NCI-H2107 treated with DMSO at 0.1 percent for 48 hours (cell line): ENCODE data around the gene CSGALNACT2.
"Not testable (repeated sequence)": the region's sequence is repeated elsewhere in the genome, so short reads cannot be mapped to it uniquely, and the experiment has no call there.

Experiments
- DNase-seq: peaks from one replicate; lab custom pipeline; 2025; ENCODE audit not compliant: unreplicated experiment; lab: John Stamatoyannopoulos, UW

CSGALNACT2 gene

DNA sequence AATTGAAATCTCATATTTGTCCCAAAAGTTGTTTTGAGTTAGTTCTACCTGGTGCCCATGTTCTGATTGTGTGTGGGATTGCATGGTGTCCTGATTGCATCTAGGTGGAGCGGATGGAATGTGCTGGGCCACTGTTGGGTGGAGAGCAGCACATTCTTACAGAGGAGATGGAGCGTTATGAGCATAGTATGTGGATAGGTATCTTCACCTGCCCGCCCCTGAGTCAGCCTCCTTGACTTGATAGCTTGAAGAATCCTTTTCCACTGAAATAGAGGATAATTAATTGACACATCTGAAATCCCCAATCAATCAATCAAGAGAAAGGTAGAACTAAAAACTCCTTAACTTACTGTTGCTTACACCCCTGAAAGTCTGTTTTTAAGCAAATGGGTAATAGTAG is 45.5 kb downstream of the CSGALNACT2 start:
- not testable (repeated sequence) for DNase-seq

GRCh38 chr10:43186150-43186549 is 47.9 kb downstream of the CSGALNACT2 start:
- DNase-seq, result no peak

DNA sequence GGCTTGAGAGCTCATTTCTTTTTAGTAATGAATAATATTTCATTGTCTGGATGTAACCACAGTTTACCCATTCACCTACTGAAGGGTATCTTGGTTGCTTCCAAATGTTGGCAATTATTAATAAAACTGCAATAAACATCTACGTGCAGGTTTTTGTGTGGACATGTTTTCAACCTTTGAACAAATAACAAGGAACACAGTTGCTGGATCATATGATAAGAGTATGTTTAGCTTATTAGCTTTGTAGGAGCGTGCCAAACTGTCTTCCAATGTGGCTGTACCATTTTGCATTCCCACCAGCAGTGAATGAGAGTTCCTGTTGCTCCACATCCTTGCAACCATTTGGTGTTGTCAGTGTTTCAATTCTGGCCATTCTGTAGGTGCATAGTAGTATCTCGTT is 49.0 kb downstream of the CSGALNACT2 start:
- no peak for DNase-seq

GRCh38 chr10:43188702-43189101 is 50.5 kb downstream of the CSGALNACT2 start:
- no peak for DNase-seq

GRCh38 chr10:43190289-43190688 is 52.0 kb downstream of the CSGALNACT2 start:
- no peak for DNase-seq

DNA sequence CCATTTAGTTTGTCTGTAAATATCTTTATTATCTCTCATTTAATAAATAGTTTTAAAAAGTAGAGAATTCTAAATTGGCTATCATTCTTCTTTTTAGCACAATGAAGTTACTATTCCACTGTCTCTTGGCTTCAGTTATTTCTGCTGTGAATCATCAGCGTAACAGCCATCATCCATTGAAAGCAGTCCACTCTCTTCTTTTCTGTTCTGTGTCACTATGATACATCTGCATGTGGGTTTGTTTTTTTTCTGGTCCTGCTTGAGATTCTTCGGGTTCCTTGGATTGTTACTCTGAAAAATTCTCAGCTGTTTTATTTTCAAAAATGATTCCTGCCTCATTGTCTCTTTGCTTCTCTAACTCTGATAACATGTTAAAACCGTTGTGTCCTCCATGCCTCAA is 52.5 kb downstream of the CSGALNACT2 start:
- no peak for DNase-seq

DNA sequence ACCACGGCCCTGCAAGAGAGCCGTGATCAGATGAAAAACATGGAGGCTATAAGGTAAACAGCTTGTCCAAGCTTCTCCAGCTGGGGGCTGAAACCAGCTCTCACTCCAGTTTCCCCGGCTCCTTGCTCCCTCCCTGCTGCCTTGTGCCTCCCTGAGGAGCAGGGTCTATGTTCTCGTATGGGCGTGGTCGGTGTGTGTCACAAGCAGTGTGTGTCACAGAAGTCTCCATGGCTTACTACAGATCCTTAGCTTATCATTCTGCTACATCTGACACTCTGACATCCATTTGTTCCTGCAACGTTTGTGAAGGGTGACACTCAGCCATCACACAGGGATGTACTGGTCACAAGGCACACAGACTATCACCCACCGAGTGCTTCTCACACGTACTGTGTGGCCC is 54.6 kb downstream of the CSGALNACT2 start:
- DNase-seq, result no peak

- no peak for DNase-seq
Observed at GRCh38 chr10:43193496-43194080, 55.3 kb downstream of the CSGALNACT2 start.

DNA sequence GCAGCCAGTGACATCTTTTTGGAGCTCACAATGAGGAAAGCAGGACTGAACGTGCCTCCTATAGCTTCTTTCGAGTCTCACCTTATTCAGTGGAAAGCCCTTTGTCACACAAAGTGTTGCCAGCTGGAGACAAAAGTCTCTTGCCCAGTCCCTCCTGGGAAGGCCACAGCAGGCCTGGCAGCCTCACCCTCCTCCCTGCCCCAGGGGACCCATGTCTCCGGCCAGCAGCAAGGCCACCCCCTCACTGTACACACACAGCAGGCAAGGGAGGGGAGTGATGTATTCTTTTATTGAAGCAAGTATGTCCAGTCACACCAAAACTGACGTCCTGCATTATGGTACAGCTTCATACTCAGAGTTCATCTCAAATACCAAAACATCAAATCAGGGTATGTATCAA is 56.0 kb downstream of the CSGALNACT2 start:
- no peak for DNase-seq

DNA sequence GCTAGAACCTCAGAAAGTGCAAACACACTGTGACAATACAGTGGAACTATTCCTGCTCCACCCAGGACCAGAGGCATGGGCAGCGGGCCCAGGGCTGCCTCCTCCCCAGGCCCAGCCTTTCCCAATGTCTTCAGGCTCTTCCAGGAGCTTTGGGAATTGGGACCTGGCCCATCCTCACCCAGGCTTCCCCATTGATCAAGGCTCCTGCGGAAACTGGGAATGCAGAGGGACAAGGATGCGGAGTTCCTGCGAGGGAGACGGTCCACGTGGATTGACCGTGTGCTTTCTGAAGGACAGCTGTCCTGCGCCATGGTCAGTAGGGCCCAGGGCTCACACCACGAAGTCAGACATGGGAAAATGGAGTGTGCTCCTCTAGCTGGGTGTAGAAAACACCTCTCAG is 56.6 kb downstream of the CSGALNACT2 start:
- no peak for DNase-seq

GRCh38 chr10:43195557-43195956 is 57.3 kb downstream of the CSGALNACT2 start:
- DNase-seq, result no peak

DNA sequence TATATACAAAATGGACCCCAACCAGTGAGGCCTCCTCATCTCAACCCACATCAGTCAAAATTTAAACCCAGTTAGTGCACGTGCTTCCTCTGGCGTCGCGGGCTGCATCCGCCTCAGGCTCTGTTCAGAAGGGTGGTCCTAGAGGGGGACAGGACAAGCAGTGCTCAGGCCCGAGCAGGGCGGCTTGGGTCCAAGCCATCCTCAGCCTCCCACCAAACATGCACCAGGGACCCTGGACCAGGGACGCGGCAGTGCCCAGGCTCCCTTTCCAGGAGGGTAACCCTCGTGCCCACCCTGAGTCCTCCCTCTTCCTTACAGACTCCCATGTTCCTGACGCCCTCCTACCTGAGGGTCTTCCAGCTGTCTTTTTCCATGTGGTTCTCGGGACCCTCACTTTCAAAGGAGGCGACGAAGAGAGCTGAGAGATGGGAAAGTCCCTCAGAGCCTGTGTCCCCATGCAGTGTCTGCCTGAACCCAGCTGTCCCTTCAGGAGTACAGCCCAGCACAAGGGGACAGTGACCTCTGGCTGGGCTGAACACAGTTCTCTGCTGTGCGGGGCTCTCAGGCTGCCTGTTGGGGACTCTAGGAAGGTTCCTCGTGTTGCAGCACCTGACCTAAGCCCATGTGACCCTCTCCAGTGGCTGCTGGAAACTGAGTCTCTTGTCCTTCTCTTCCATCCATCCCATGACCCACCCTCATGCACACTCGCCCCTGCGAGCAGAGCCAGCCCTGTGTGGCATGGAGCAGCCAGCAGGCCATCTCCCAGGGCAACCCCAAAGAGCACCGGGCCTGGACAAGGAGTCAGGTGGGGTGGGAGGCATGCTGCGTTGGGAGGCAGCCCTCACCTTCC is 58.1 kb downstream of the CSGALNACT2 start:
- DNase-seq, result no peak

DNA sequence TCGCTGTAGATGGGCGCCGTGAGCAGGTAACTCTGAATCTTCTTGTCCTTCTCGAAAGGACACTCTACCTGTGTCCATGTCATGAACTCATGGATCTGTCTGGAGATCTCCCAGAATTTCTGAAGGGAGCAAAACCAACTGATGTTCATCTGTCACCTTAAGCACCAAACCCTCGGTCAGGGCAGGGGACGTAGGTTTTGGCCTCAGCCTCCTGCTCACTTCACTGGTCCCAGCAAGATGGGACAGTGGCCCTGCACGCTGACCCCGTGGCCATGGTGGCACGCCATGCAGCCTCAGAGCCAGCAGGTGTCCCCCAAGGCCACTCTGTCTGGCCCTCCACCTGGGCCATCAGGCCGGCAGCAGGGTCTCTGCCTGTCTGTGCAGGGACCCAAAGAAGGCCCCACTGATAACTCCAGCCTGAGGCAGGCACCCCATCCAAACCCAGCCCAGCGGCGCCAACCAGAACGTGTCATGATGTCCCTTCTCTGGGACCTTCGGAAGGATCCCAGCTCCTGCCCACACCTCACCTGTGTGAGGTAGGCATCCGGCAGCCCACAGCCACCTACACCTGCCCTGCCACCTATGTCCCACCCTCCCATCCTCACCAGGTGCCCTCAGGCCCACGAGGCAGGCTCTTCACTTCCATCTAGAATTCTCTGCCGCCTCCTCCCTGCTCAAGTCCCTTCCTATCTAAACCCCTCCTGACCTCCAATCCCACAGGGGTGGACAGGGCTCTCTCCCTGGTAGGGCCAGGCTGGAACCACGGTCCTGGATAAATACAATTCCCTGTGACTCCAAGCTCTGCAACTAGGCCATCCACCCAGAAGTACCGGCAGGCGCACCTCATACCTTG is 59.0 kb downstream of the CSGALNACT2 start:
- DNase-seq, result no peak

GRCh38 chr10:43197834-43198681 is 59.8 kb downstream of the CSGALNACT2 start:
- no peak for DNase-seq

GRCh38 chr10:43198682-43199005 is 60.4 kb downstream of the CSGALNACT2 start:
- DNase-seq, result no peak

- no peak for DNase-seq
Observed at GRCh38 chr10:43199088-43199683, 60.9 kb downstream of the CSGALNACT2 start.

DNA sequence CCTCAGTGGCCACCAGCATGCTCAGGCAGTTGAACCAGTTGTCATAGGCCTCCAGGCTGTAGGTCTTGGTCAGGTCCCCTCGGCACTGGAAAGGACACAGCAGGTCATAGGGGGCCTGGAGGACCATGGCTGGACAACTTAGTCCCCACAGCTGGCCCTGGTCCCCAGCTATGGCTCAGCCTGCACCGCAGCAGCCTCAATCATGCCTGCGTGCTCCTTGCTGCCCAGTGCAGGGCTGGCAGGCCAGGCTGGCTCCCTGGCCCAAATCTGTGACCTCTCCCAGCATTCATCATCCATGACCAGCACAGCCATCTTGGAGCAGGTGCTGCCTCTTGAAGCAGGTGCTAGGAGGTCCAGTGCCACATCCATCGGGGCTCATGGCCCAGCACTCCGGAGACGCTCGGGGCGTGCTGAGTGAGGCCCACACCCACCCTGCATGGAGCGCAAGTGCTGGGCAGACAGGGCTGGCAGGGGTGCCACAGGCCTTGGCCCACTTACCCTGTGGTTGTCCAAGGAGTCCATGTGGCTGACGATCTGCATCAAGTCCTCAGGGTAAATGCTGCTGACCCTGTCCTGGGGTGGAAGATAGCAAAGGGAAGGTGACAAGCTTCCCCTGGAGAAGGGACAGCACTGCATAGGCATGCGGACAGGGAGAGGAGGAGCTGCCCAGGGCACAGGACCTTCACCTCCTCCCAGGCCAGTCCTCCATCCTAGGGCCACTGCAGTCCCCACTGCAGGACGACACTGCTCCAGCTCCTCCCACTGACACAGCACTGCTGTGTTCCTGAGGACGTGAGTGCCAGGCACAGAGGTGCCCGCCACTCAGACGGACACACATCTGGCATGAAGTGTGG is 61.7 kb downstream of the CSGALNACT2 start:
- no peak for DNase-seq

- DNase-seq, result no peak
Observed at GRCh38 chr10:43200538-43201390, 62.5 kb downstream of the CSGALNACT2 start.
